Lower leg skin (tissue), 3 donors: ENCODE results near the gene SECISBP2L.

Experiments
- POLR2A ChIP-seq, 2 donors: fragments of 450-650 bp; IDR thresholded peaks; one replicate each; pipeline ENCODE4 v1.6.1; 2016 to 2017; ENCODE audit warnings: antibody characterized with exemption in 2 of 2, mild to moderate bottlenecking in 1 of 2, moderate library complexity in 1 of 2
- TF ChIP-seq, protein P1 (sequence below), 3 donors: fragments of 450-650 bp; IDR thresholded peaks; one replicate each; pipeline ENCODE4 v1.5.1; 2016; ENCODE audit warnings: antibody characterized with exemption in 3 of 3, mild to moderate bottlenecking in 3 of 3, moderate library complexity in 2 of 3

DNA sequence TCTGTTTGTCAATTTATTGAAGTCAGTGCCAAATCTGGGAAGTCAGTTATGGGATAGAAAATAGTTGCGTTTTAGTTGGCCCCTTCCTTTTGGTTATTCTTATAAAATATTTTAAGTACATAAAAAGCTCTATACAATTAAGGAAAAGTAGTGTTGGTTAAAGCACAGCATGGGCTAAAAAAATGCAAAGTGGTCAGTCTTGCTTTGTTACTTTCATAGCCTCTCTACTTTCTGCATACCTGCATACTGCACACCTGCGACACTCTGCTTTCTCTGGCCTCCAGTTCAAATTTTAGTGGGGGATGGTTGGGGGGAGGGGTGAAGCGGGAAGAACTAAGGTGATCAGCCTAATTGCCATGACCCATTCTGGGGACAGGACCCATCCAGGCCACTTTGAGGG lies 60.7 kb downstream of the SECISBP2L start:
- TF ChIP-seq, protein P1, sequence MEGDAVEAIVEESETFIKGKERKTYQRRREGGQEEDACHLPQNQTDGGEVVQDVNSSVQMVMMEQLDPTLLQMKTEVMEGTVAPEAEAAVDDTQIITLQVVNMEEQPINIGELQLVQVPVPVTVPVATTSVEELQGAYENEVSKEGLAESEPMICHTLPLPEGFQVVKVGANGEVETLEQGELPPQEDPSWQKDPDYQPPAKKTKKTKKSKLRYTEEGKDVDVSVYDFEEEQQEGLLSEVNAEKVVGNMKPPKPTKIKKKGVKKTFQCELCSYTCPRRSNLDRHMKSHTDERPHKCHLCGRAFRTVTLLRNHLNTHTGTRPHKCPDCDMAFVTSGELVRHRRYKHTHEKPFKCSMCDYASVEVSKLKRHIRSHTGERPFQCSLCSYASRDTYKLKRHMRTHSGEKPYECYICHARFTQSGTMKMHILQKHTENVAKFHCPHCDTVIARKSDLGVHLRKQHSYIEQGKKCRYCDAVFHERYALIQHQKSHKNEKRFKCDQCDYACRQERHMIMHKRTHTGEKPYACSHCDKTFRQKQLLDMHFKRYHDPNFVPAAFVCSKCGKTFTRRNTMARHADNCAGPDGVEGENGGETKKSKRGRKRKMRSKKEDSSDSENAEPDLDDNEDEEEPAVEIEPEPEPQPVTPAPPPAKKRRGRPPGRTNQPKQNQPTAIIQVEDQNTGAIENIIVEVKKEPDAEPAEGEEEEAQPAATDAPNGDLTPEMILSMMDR (IDR thresholded peaks at IDR 0.05): no peak
- TF ChIP-seq POLR2A (IDR thresholded peaks at IDR 0.05): no peak
